Neuronal stem cell (in vitro differentiated cells): Measurements from ENCODE around the gene SYNE1.
A peak's percentile ranks its signal among the peaks of the same experiment; 100 is the strongest.

Source experiments
- DNase-seq: peaks from one replicate; pipeline ENCODE4 v3.0.0-alpha.2; 2013; ENCODE audit warnings: low spot score
- H2AFZ ChIP-seq: one replicate; pipeline ENCODE4 v1.6.1; 2013; ENCODE audit warnings: mild to moderate bottlenecking, low read length, inconsistent platforms
- H2AK5ac ChIP-seq: 2 replicates; pipeline ENCODE4 v1.6.1; 2013; ENCODE audit warnings: low read depth, mild to moderate bottlenecking, inconsistent platforms, low read length, moderate library complexity, mixed read lengths
- H2BK120ac ChIP-seq: 2 replicates; pipeline ENCODE4 v1.6.1; 2013; ENCODE audit warnings: low read depth, mild to moderate bottlenecking, inconsistent platforms, low read length, moderate library complexity, mixed read lengths
- H2BK12ac ChIP-seq: one replicate; pipeline ENCODE4 v1.6.1; 2013; ENCODE audit warnings: low read length, inconsistent platforms
- H2BK15ac ChIP-seq: 2 replicates; pipeline ENCODE4 v1.6.1; 2013; ENCODE audit warnings: mild to moderate bottlenecking, low read length, inconsistent platforms, mixed read lengths
- H2BK5ac ChIP-seq: one replicate; pipeline ENCODE4 v1.6.1; 2013; ENCODE audit warnings: inconsistent platforms, mild to moderate bottlenecking, low read length, moderate library complexity
- H3K14ac ChIP-seq: one replicate; pipeline ENCODE4 v1.6.1; 2013; ENCODE audit warnings: low read length, inconsistent platforms
- H3K18ac ChIP-seq: 2 replicates; pipeline ENCODE4 v1.6.1; 2013; ENCODE audit warnings: low read length, inconsistent platforms
- H3K23ac ChIP-seq: 2 replicates; pipeline ENCODE4 v1.6.1; 2013; ENCODE audit warnings: low read depth, mild to moderate bottlenecking, mixed read lengths, low read length, inconsistent platforms; ENCODE audit not compliant: poor library complexity
- H3K27ac ChIP-seq: replicated peaks from 3 replicates; pipeline ENCODE4 v1.5.1; 2013; ENCODE audit warnings: low read length, inconsistent platforms
- H3K27me3 ChIP-seq, 3 experiments: 2 replicates each; pipeline ENCODE4 v1.6.1; 2013; ENCODE audit warnings: low read length in 3 of 3, mild to moderate bottlenecking in 2 of 3, inconsistent platforms in 1 of 3, low read depth in 1 of 3, mixed read lengths in 1 of 3, moderate library complexity in 1 of 3; ENCODE audit not compliant: control insufficient read depth in 3 of 3, insufficient read depth in 3 of 3
- H3K36me3 ChIP-seq, 2 donors: replicated peaks in 1 of 2; 2 replicates each; pipeline ENCODE4 v1.6.1; 2013; ENCODE audit warnings: low read length in 2 of 2; ENCODE audit not compliant: control insufficient read depth in 2 of 2, insufficient read depth in 2 of 2
- H3K4ac ChIP-seq: 2 replicates; pipeline ENCODE4 v1.6.1; 2013; ENCODE audit warnings: inconsistent platforms, mild to moderate bottlenecking, low read length, moderate library complexity
- H3K4me1 ChIP-seq, 2 donors: 1 replicate in 1 of 2; 2 replicates in 1 of 2; pipeline ENCODE4 v1.6.1; 2013; ENCODE audit warnings: low read length in 2 of 2, low read depth in 1 of 2; ENCODE audit not compliant: control insufficient read depth in 2 of 2, insufficient read depth in 1 of 2
- H3K4me2 ChIP-seq: one replicate; pipeline ENCODE4 v1.6.1; 2013; ENCODE audit warnings: mild to moderate bottlenecking, low read length, inconsistent platforms; ENCODE audit not compliant: insufficient read depth, poor library complexity, severe bottlenecking
- H3K4me3 ChIP-seq, 2 donors: 2 replicates each; pipeline ENCODE4 v1.5.1; 2013; ENCODE audit warnings: low read length in 2 of 2, mild to moderate bottlenecking in 2 of 2, inconsistent platforms in 1 of 2, moderate library complexity in 1 of 2
- H3K79me1 ChIP-seq: one replicate; pipeline ENCODE4 v1.6.1; 2013; ENCODE audit warnings: low read depth, mild to moderate bottlenecking, inconsistent platforms, low read length, moderate library complexity
- H3K9ac ChIP-seq: one replicate; pipeline ENCODE4 v1.6.1; 2013; ENCODE audit warnings: mild to moderate bottlenecking, low read depth, low read length, inconsistent platforms; ENCODE audit not compliant: poor library complexity
- H3K9me3 ChIP-seq, 2 donors: replicated peaks in 1 of 2; 2 replicates each; pipeline versions ENCODE3 to v1.6.1; 2013; ENCODE audit warnings: low read length in 2 of 2, mild to moderate bottlenecking in 2 of 2, inconsistent platforms in 1 of 2, low read depth in 1 of 2, mixed read lengths in 1 of 2, moderate library complexity in 1 of 2; ENCODE audit not compliant: control insufficient read depth in 2 of 2, insufficient read depth in 1 of 2
- H4K8ac ChIP-seq: one replicate; pipeline ENCODE4 v1.6.1; 2013; ENCODE audit warnings: low read depth, mild to moderate bottlenecking, inconsistent platforms, low read length, moderate library complexity
- H4K91ac ChIP-seq: one replicate; pipeline ENCODE4 v1.6.1; 2013; ENCODE audit warnings: low read length, low read depth, mild to moderate bottlenecking, inconsistent platforms; ENCODE audit not compliant: poor library complexity
- WGBS, 2 donors: extraction: QIAGEN DNeasy Blood & Tissue Kit; methylation state at CpG; one replicate each; pipeline ENCODE4 v1.1.7; 2013; ENCODE audit warnings: missing lambda C conversion rate in 2 of 2, mixed read lengths in 1 of 2; ENCODE audit not compliant: insufficient read length in 2 of 2, insufficient replicate concordance in 1 of 2; ENCODE audit errors: extremely low coverage in 2 of 2; 5-methylcytosine and 5-hydroxymethylcytosine counted together

The SYNE1 gene

DNA sequence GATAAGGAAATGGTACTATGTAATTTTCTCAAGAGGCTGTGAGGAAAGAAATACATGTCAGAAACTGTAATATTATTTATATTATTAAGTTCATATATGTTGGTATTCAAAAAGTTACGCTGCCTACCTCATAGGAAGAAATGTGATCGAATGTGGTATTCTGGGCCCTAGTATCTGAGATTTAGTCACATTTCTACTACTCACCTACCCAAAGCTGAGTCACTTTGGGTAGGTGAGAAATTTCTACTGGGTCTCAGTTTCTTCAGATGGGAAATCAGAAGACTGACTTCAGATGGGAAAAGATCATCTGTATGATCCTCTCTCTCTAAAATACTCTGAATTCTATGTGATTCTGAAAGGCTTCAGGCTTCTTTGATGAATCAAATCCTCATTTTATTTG, 411.0 kb downstream of the SYNE1 start:
- no peak overlapping the region for H3K9ac ChIP-seq
- H2BK15ac ChIP-seq = no peak overlapping the region
- H3K36me3 ChIP-seq = peaks cover 5 to 19% of the 10 kb centered on the region in 2 donors
- no peak overlapping the region for H4K8ac ChIP-seq
- H3K4ac ChIP-seq = no peak overlapping the region
- peaks cover 7 to 23% of the 10 kb centered on the region in 2 donors for H3K9me3 ChIP-seq
- no peak overlapping the region for H3K4me3 ChIP-seq
- H3K23ac ChIP-seq = no peak overlapping the region
- no peak overlapping the region for H3K14ac ChIP-seq
- H2AFZ ChIP-seq = no peak overlapping the region
- H2BK120ac ChIP-seq = no peak overlapping the region
- H3K18ac ChIP-seq = no peak overlapping the region
- H2BK12ac ChIP-seq = no peak overlapping the region
- H3K4me1 ChIP-seq = no peaks in the 10 kb centered on the region
- H2BK5ac ChIP-seq = no peak overlapping the region
- H3K4me2 ChIP-seq = no peak overlapping the region
- no peak overlapping the region for H2AK5ac ChIP-seq
- no peaks in the 10 kb centered on the region for H3K27me3 ChIP-seq
- H3K79me1 ChIP-seq = no peaks in the 10 kb centered on the region
- no peak overlapping the region for H3K27ac ChIP-seq
- no peak for DNase-seq
- WGBS, 2 donors = no CpG with 5 or more reads among the region's 2 CpGs
- no peak overlapping the region for H4K91ac ChIP-seq

DNA sequence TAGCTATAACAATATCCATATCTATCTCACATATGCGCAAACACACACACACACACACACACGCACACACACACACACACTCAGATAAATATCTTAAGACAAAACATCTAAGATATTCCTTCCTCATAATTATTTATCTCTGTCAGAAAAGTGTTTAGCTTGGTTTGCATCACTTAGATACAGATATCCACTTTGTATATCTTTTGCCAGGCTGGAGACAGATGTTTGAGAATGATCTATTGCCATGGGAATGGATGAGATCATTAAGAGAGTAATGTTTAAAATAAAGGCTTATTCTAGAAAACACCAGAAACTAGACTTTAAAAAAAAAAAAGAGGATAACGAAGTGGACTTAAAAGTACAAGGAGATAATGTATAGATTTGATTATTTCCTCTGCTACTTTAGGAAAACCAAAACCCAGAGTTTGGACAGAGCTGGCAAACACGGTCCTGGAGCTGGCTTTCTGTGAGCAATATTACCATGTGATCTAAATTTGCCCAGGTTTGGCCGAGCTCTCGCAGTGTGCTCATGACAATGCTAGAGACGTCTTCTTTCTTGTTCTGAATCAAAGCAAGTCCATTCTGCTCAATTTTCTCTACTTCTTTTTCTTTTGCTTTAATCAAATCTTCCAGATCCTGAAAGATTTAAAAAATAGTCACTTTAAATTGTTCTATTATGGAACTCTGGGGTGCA, 411.8 kb downstream of the SYNE1 start:
- Histone ChIP-seq H3K27ac (no peak overlapping the region), H2BK120ac (no peak overlapping the region), H3K36me3 (peaks cover 6 to 24% of the 10 kb centered on the region in 2 donors), H3K23ac (no peak overlapping the region), H2AFZ (no peak overlapping the region), H3K14ac (no peak overlapping the region), H3K9ac (no peak overlapping the region), H2BK5ac (no peak overlapping the region), H3K4me3 (no peak overlapping the region), H2BK15ac (no peak overlapping the region), H3K9me3 (peaks cover 10 to 28% of the 10 kb centered on the region in 2 donors), H3K4me2 (no peak overlapping the region), H2AK5ac (no peak overlapping the region), H3K27me3 (no peaks in the 10 kb centered on the region), H2BK12ac (no peak overlapping the region), H4K91ac (no peak overlapping the region), H3K4me1 (no peaks in the 10 kb centered on the region), H4K8ac (no peak overlapping the region), H3K4ac (no peak overlapping the region), H3K18ac (no peak overlapping the region), H3K79me1 (no peaks in the 10 kb centered on the region)
- WGBS, 2 donors = no CpG with 5 or more reads among the region's 7 CpGs
- DNase-seq = no peak

DNA sequence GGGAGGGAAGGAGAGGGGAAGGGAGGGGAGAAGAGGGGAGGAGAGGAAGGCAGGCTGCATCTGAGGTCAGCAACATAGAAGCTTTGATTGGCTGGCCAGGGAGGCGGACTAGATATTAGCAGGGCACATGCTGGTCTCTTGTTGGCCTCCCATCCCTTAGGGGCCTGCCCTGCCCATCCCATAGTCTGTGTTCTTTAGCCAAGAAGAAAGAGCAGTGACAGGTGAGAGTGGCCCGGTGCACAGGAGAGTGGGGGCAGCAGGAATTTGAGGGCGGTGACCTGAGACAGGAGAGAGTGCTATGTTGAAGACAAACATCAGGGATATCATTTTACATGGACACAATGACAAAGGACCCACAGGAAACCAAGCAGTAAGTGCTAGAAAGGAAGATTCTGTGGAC, 413.5 kb downstream of the SYNE1 start:
- DNase-seq = no peak
- peak overlapping the region; percentile 38 for H3K18ac ChIP-seq
- H3K27me3 ChIP-seq = no peaks in the 10 kb centered on the region
- H3K14ac ChIP-seq = no peak overlapping the region
- H2AFZ ChIP-seq = no peak overlapping the region
- H2BK12ac ChIP-seq = no peak overlapping the region
- no peak overlapping the region for H3K4ac ChIP-seq
- H2BK5ac ChIP-seq = no peak overlapping the region
- no peak overlapping the region for H3K4me2 ChIP-seq
- no peak overlapping the region for H3K9ac ChIP-seq
- no peak overlapping the region for H2BK120ac ChIP-seq
- H3K79me1 ChIP-seq = no peaks in the 10 kb centered on the region
- H3K27ac ChIP-seq = no peak overlapping the region
- no peak overlapping the region for H4K91ac ChIP-seq
- peaks cover 10 to 28% of the 10 kb centered on the region in 2 donors for H3K9me3 ChIP-seq
- no peak overlapping the region for H4K8ac ChIP-seq
- H3K4me1 ChIP-seq = no peaks in the 10 kb centered on the region
- no peak overlapping the region for H3K4me3 ChIP-seq
- H2BK15ac ChIP-seq = no peak overlapping the region
- H2AK5ac ChIP-seq = no peak overlapping the region
- no peak overlapping the region for H3K23ac ChIP-seq
- no CpG with 5 or more reads among the region's 3 CpGs for WGBS, 2 donors
- peaks cover 6 to 24% of the 10 kb centered on the region in 2 donors for H3K36me3 ChIP-seq

DNA sequence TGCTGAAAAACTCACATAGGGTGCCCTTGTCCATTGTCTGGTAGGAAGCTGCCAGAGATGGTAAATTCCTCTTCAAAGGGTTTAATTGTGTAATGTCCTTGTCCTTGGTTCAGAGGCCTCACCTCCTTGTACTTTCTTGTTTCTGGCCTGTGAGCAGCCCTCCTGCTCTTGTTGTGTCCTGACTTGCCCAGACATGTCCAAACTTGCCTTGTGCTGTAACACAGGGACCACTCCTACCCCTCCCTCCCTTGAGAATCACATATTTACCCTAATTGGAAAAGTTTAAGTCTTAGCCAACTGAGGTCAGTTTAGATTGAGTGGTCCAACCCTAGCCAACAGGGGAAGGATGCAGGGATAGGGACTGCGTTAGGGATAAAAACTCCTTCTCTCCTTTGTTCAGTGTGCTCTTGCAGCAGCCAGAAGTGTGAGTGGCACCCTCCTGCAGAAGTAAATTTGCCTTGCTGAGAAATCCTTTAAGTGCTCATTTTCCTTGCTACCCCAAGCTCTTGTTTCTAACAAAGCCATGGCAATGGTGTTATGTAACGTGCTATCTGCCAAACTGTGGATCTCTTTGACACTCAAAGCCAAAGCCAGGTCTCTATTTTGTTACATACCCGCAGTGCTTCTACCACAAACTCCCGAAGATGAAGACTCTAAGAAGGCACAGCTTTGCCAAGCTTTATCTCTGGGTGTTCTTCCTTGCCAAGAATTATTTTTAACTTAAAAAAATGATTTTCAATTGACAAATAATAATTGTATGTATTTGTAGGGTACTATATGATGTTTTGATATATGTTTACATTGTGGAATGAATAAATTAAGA, 415.1 kb downstream of the SYNE1 start:
- Histone ChIP-seq H2BK120ac (no peak overlapping the region), H3K4me1 (no peaks in the 10 kb centered on the region), H2AK5ac (no peak overlapping the region), H2BK15ac (no peak overlapping the region), H3K9ac (no peak overlapping the region), H3K14ac (no peak overlapping the region), H3K79me1 (no peaks in the 10 kb centered on the region), H4K91ac (no peak overlapping the region), H2AFZ (no peak overlapping the region), H3K18ac (no peak overlapping the region), H4K8ac (no peak overlapping the region), H3K23ac (no peak overlapping the region), H2BK12ac (no peak overlapping the region), H3K9me3 (peaks cover 10 to 28% of the 10 kb centered on the region in 2 donors), H3K27me3 (no peaks in the 10 kb centered on the region), H3K4me2 (no peak overlapping the region), H3K27ac (no peak overlapping the region), H2BK5ac (no peak overlapping the region), H3K4ac (no peak overlapping the region), H3K4me3 (no peak overlapping the region), H3K36me3 (peaks cover 6 to 28% of the 10 kb centered on the region in 2 donors)
- no peak for DNase-seq
- WGBS, 2 donors = no CpG with 5 or more reads among the region's 4 CpGs
